Measurements from ENCODE around the gene LIPC. TPM values are rescaled to one million over a fixed set of nuclear protein-coding genes. Genes with fewer than 3 reads are reported as not detected.

LIPC gene
- total and polyA plus RNA-seq, 2 donors (not counting 3 experiments of a cell fraction or from before 2014, with no cell fraction given), result not detected

GRCh38 chr15:58487041-58487723, 55.4 kb downstream of the LIPC start:
- no peaks in the 10 kb centered on the region for H4K20me1 ChIP-seq (replicated peaks; ENCODE audit: control insufficient read depth, extremely low read depth, insufficient read depth, low read length)
- H3K79me2 ChIP-seq (ENCODE audit: control insufficient read depth, insufficient read depth, low read length), result no peaks in the 10 kb centered on the region
- DNase-seq (ENCODE audit: low read depth, low spot score), result no peak
- CTCF ChIA-PET, result interaction anchor here (1.0 to 1.5 kb wide), 2 partner anchors 9 to 11 kb away, joined by 3 to 5 read pairs; no protein-coding TSS in a partner anchor
- dilution Hi-C loops (cut with MboI; ENCODE audit: extremely low pct_ligation_motif_present, low sequenced_read_pairs), result no loop called here
- H3K9me3 ChIP-seq (replicated peaks; ENCODE audit: control insufficient read depth, insufficient read depth, low read length), result no peaks in the 10 kb centered on the region
- no peak overlapping the region for H3K27ac ChIP-seq (ENCODE audit: insufficient read depth, low read depth, low read length)
- no peak overlapping the region for H3K9ac ChIP-seq (replicated peaks; ENCODE audit: extremely low read depth, insufficient read depth, low read length)
- intact Hi-C loops (cut with micrococcal nuclease), result no loop called here
- no peaks in the 10 kb centered on the region for H3K27me3 ChIP-seq (ENCODE audit: control insufficient read depth in 2 of 2, insufficient read depth in 2 of 2, low read length in 2 of 2)
- no peaks in the 10 kb centered on the region for H3K9me1 ChIP-seq (replicated peaks; ENCODE audit: control insufficient read depth, extremely low read depth, insufficient read depth, low read length)
- H3K4me3 ChIP-seq (replicated peaks in 1 of 3; ENCODE audit: insufficient read depth in 1 of 3, low read depth in 1 of 3, low read length in 3 of 3), result no peak overlapping the region
- H3K4me2 ChIP-seq (ENCODE audit: insufficient read depth, low read length), result no peak overlapping the region
- H3K36me3 ChIP-seq (ENCODE audit: control insufficient read depth in 2 of 2, extremely low read depth in 1 of 2, insufficient read depth in 2 of 2, low read length in 2 of 2), result no peaks in the 10 kb centered on the region
- no peak overlapping the region for H2AFZ ChIP-seq (ENCODE audit: low read depth, low read length)
- no TSS peak for BruUV-seq (replicated peaks)
- no peak for TF ChIP-seq CTCF (IDR thresholded peaks at IDR 0.05; ENCODE audit: extremely low read depth in 1 of 2, insufficient read depth in 1 of 2, low read depth in 1 of 2, low read length in 2 of 2)
- no peak for TF ChIP-seq MYC (IDR thresholded peaks at IDR 0.05; ENCODE audit: low read depth, low read length)
- POLR2A ChIA-PET, result no interaction called here
- no peak for FAIRE-seq
- H3K4me1 ChIP-seq (ENCODE audit: control insufficient read depth, extremely low read depth, insufficient read depth, low read length), result no peaks in the 10 kb centered on the region

GRCh38 chr15:58487724-58488120, 55.9 kb downstream of the LIPC start:
- no peak overlapping the region for H3K4me2 ChIP-seq (ENCODE audit: insufficient read depth, low read length)
- ChIA-PET CTCF (interaction anchor here (1.0 to 1.5 kb wide), 2 partner anchors 9 to 11 kb away, joined by 3 to 5 read pairs; no protein-coding TSS in a partner anchor), POLR2A (no interaction called here)
- H3K36me3 ChIP-seq (ENCODE audit: control insufficient read depth in 2 of 2, extremely low read depth in 1 of 2, insufficient read depth in 2 of 2, low read length in 2 of 2), result no peaks in the 10 kb centered on the region
- dilution Hi-C loops (cut with MboI; ENCODE audit: extremely low pct_ligation_motif_present, low sequenced_read_pairs), result no loop called here
- BruUV-seq (replicated peaks), result no TSS peak
- no peak overlapping the region for H2AFZ ChIP-seq (ENCODE audit: low read depth, low read length)
- TF ChIP-seq FOS (IDR thresholded peaks at IDR 0.05; ENCODE audit: borderline replicate concordance, insufficient read depth, low read length) (no peak), MAX (IDR thresholded peaks at IDR 0.05; ENCODE audit: insufficient read depth, insufficient read length) (no peak)
- H3K9me3 ChIP-seq (replicated peaks; ENCODE audit: control insufficient read depth, insufficient read depth, low read length), result no peaks in the 10 kb centered on the region
- H3K9ac ChIP-seq (replicated peaks; ENCODE audit: extremely low read depth, insufficient read depth, low read length), result no peak overlapping the region
- H3K4me3 ChIP-seq (replicated peaks in 1 of 3; ENCODE audit: insufficient read depth in 1 of 3, low read depth in 1 of 3, low read length in 3 of 3), result no peak overlapping the region
- no peaks in the 10 kb centered on the region for H3K79me2 ChIP-seq (ENCODE audit: control insufficient read depth, insufficient read depth, low read length)
- no peaks in the 10 kb centered on the region for H4K20me1 ChIP-seq (replicated peaks; ENCODE audit: control insufficient read depth, extremely low read depth, insufficient read depth, low read length)
- H3K9me1 ChIP-seq (replicated peaks; ENCODE audit: control insufficient read depth, extremely low read depth, insufficient read depth, low read length), result no peaks in the 10 kb centered on the region
- DNase-seq (ENCODE audit: low read depth, low spot score) (no peak), FAIRE-seq (no peak)
- H3K27ac ChIP-seq (ENCODE audit: insufficient read depth, low read depth, low read length), result no peak overlapping the region
- no peaks in the 10 kb centered on the region for H3K4me1 ChIP-seq (ENCODE audit: control insufficient read depth, extremely low read depth, insufficient read depth, low read length)
- intact Hi-C loops (cut with micrococcal nuclease), result no loop called here
- H3K27me3 ChIP-seq (ENCODE audit: control insufficient read depth in 2 of 2, insufficient read depth in 2 of 2, low read length in 2 of 2), result no peaks in the 10 kb centered on the region

Data from endothelial cell of umbilical vein (primary cell).